ENCODE data around the gene B3GAT2. TPM values are rescaled to one million over a fixed set of nuclear protein-coding genes. Genes with fewer than 3 reads are reported as not detected.

The B3GAT2 gene
- total RNA-seq, 1 donor from 2014 or later = 8.1 TPM

- no peak overlapping the region for H3K4me3 Mint-ChIP-seq (ENCODE audit: unreplicated experiment)
- TF ChIP-seq CTCF (IDR thresholded peaks at IDR 0.05; ENCODE audit: partially characterized antibody, unreplicated experiment) = no peak
- peaks cover 15% of the 10 kb centered on the region for H3K4me1 Mint-ChIP-seq (ENCODE audit: low read depth, unreplicated experiment)
- DNase-seq = no peak
- no peaks in the 10 kb centered on the region for H3K27me3 Mint-ChIP-seq (ENCODE audit: unreplicated experiment)
- no peaks in the 10 kb centered on the region for H3K36me3 Mint-ChIP-seq (ENCODE audit: unreplicated experiment)
- H3K27ac Mint-ChIP-seq (ENCODE audit: unreplicated experiment) = no peak overlapping the region
- no peaks in the 10 kb centered on the region for H3K9me3 Mint-ChIP-seq (ENCODE audit: unreplicated experiment)
Observed at GRCh38 chr6:70813885-70814284, 143.0 kb downstream of the B3GAT2 start.

GRCh38 chr6:70811788-70812187 is 145.1 kb downstream of the B3GAT2 start:
- peaks cover 15% of the 10 kb centered on the region for H3K4me1 Mint-ChIP-seq (ENCODE audit: low read depth, unreplicated experiment)
- TF ChIP-seq CTCF (IDR thresholded peaks at IDR 0.05; ENCODE audit: partially characterized antibody, unreplicated experiment) = no peak
- H3K36me3 Mint-ChIP-seq (ENCODE audit: unreplicated experiment) = no peaks in the 10 kb centered on the region
- no peak overlapping the region for H3K27ac Mint-ChIP-seq (ENCODE audit: unreplicated experiment)
- H3K27me3 Mint-ChIP-seq (ENCODE audit: unreplicated experiment) = no peaks in the 10 kb centered on the region
- H3K9me3 Mint-ChIP-seq (ENCODE audit: unreplicated experiment) = no peaks in the 10 kb centered on the region
- H3K4me3 Mint-ChIP-seq (ENCODE audit: unreplicated experiment) = no peak overlapping the region
- DNase-seq = no peak

Data from glutamatergic neuron (in vitro differentiated cells).